ENCODE results near the gene ANKRD6. TPM values are rescaled to one million over a fixed set of nuclear protein-coding genes. Genes with fewer than 3 reads are reported as not detected.

Gene ANKRD6
- total RNA-seq, 1 experiment from 2014 or later: 5.6 TPM

GRCh38 chr6:89602166-89602565, 169.2 kb downstream of the ANKRD6 start:
- Histone ChIP-seq H3K9me3 (ENCODE audit: control insufficient read depth, low read depth, low read length) (no peaks in the 10 kb centered on the region), H3K4ac (ENCODE audit: low read depth, low read length) (no peak overlapping the region), H3T11ph (ENCODE audit: low read length) (no peak overlapping the region), H2AK5ac (ENCODE audit: insufficient read length, low read length) (no peak overlapping the region), H2BK5ac (ENCODE audit: insufficient read length, low read length) (no peak overlapping the region), H3K18ac (ENCODE audit: insufficient read length, low read depth, low read length) (no peak overlapping the region), H3K79me1 (ENCODE audit: insufficient read depth, low read depth, low read length, poor library complexity, severe bottlenecking) (no peaks in the 10 kb centered on the region), H3K27ac (ENCODE audit: insufficient read length, low read depth, low read length) (no peak overlapping the region), H2BK12ac (ENCODE audit: insufficient read length, low read depth, low read length) (no peak overlapping the region), H3K4me2 (ENCODE audit: insufficient read depth, insufficient read length, low read length) (no peak overlapping the region), H2BK20ac (ENCODE audit: low read depth, low read length, poor library complexity, severe bottlenecking) (no peak overlapping the region), H2BK120ac (ENCODE audit: low read depth, low read length, poor library complexity, severe bottlenecking) (no peak overlapping the region), H3K79me2 (ENCODE audit: insufficient read depth, low read length) (no peaks in the 10 kb centered on the region), H3K23me2 (ENCODE audit: insufficient read length, low read depth, low read length, poor library complexity, severe bottlenecking) (no peaks in the 10 kb centered on the region), H4K5ac (ENCODE audit: insufficient read length, low read depth, low read length) (no peak overlapping the region), H4K91ac (ENCODE audit: insufficient read length, low read depth, low read length) (no peak overlapping the region), H3K9ac (ENCODE audit: extremely low read depth, insufficient read length, low read length) (no peak overlapping the region), H4K8ac (replicated peaks; ENCODE audit: insufficient read length, low read depth, low read length) (no peak overlapping the region), H3K56ac (ENCODE audit: insufficient read length, low read depth, low read length) (no peak overlapping the region), H2AFZ (ENCODE audit: low read length) (no peak overlapping the region), H3K14ac (ENCODE audit: insufficient read depth, low read length) (no peak overlapping the region), H3K4me1 (ENCODE audit: insufficient read depth, low read length) (no peaks in the 10 kb centered on the region), H2BK15ac (ENCODE audit: low read depth, low read length) (no peak overlapping the region), H3K27me3 (ENCODE audit: insufficient read depth, low read length) (no peaks in the 10 kb centered on the region; the same call in 1 of the 2 replicates), H3K23ac (ENCODE audit: insufficient read length, low read depth, low read length) (no peak overlapping the region), H4K20me1 (ENCODE audit: control insufficient read depth, insufficient read depth, insufficient read length) (no peaks in the 10 kb centered on the region)
- Mint-ChIP-seq H3K4me3 (no peak overlapping the region), H3K4me1 (0 out of 4 replicates have a peak, but pooled peaks cover 0 to 4% of the 10 kb centered on the region in 2 experiments), H3K9me3 (no peaks in the 10 kb centered on the region), H3K36me3 (ENCODE audit: insufficient read depth in 1 of 3, low read depth in 3 of 3) (no peaks in the 10 kb centered on the region), H3K27ac (no peak overlapping the region; a peak in 1 of 7 replicates), H3K27me3 (ENCODE audit: low read depth) (no peaks in the 10 kb centered on the region)
- TF ChIP-seq CTCF (conservative IDR thresholded peaks at IDR 0.05): no peak
- DNase-seq: no peak
- no CpG with 5 or more reads among the region's 6 CpGs for WGBS (ENCODE audit: extremely low coverage, insufficient read length, low lambda C conversion rate)
